Aorta (tissue), 5 donors: ENCODE measurements around the gene CCSER1. TPM values are rescaled to one million over a fixed set of nuclear protein-coding genes. Genes with fewer than 3 reads are reported as not detected.

Experiments used
- ATAC-seq: fragments of 200-7000 bp; cut with Tn5 transposase; one replicate; pipeline ENCODE4 v1.9.1; 2022; ENCODE audit warnings: moderate library complexity; ENCODE audit not compliant: low FRiP score
- DNase-seq, 2 donors: peaks; one replicate each; pipeline ENCODE4 v3.0.0-alpha.2; 2020
- H3K27ac ChIP-seq, 2 donors: one replicate each; pipeline ENCODE4 v1.5.1; 2013; ENCODE audit warnings: low read length in 2 of 2, mild to moderate bottlenecking in 2 of 2, moderate library complexity in 2 of 2, control low read depth in 1 of 2, inconsistent platforms in 1 of 2, low read depth in 1 of 2
- H3K27me3 ChIP-seq, 2 donors: one replicate each; pipeline ENCODE4 v1.6.1; 2013; ENCODE audit warnings: control low read depth in 1 of 2, low read length in 1 of 2, mild to moderate bottlenecking in 1 of 2, moderate library complexity in 1 of 2; ENCODE audit not compliant: insufficient read depth in 2 of 2, control insufficient read depth in 1 of 2
- H3K36me3 ChIP-seq, 2 donors: one replicate each; pipeline ENCODE4 v1.6.1; 2013; ENCODE audit warnings: control low read depth in 1 of 2, low read length in 1 of 2, mild to moderate bottlenecking in 1 of 2; ENCODE audit not compliant: insufficient read depth in 2 of 2, control insufficient read depth in 1 of 2
- H3K4me1 ChIP-seq, 2 donors: one replicate each; pipeline ENCODE4 v1.6.1; 2013; ENCODE audit warnings: low read length in 2 of 2, control low read depth in 1 of 2, mild to moderate bottlenecking in 1 of 2, moderate library complexity in 1 of 2; ENCODE audit not compliant: insufficient read depth in 2 of 2, control insufficient read depth in 1 of 2
- H3K4me3 ChIP-seq, 2 donors: one replicate each; pipeline ENCODE4 v1.5.1; 2013; ENCODE audit warnings: low read length in 2 of 2, control low read depth in 1 of 2, mild to moderate bottlenecking in 1 of 2
- H3K9me3 ChIP-seq: one replicate; pipeline ENCODE4 v1.6.1; 2013; ENCODE audit warnings: mild to moderate bottlenecking, low read length; ENCODE audit not compliant: control insufficient read depth
- WGBS, 2 donors: extraction: QIAGEN DNeasy Blood & Tissue Kit; methylation state at CpG; one replicate each; pipeline ENCODE4 v1.1.7; 2013; 5-methylcytosine and 5-hydroxymethylcytosine counted together
- intact Hi-C, 2 donors: fragments of 100-400 bp; cut with DNase I; formaldehyde crosslinking; loops; one replicate each; pipeline versions ENCODE4 v1.14.2 to v1.15.0; 2022
- polyA plus RNA-seq, 2 donors: library from polyadenylated mRNA; stranded (reverse); fragments of 200-250 nt; gene quantifications; one replicate each; pipeline ENCODE4 v1.2.3, GENCODE V29; 2013
- total RNA-seq, 2 donors: library from RNA; stranded (reverse); fragmentation: NEBNext Ultra II Directional; extraction: Animal tissue kit (Norgen Biotek cat#: 25700); gene quantifications; one replicate each; pipeline ENCODE4 v1.2.1, GENCODE V29; 2021
- donor health status: healthy with polysubstance abuse.
- donor health status: Bipolar disorder and iron deficiency.
- donor health status: DM: no; HTN: no; CAD: no.
- donor health status: DM: no; HTN: no; CAD: no.
- donor health status: DM: yes; HTN: yes; CAD: no.

The CCSER1 gene
- total and polyA plus RNA-seq, 4 donors = 2.0 to 9.5 (median 9.3) TPM; not detected in 1

DNA sequence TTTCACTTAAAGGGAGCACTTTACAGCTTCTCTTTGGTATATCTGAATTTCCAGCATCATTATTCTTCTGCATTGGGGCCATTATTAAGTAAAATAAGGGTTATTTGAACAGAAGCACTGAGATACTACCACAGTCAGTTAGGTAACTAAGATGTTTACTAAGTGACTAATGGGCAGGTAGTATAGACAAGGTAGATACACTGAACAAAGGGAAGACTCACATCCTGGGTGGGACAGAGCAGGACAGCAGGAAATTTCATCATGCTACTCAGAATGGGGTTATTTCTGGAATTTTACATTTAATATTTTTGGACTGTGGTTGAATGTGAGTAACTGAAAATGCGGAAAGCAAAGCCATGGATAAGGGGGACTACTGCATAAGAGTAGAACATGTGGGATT is 316.0 kb downstream of the CCSER1 start:
- DNase-seq = no peak
- Histone ChIP-seq H3K4me3 (no peak overlapping the region), H3K9me3 (no peaks in the 10 kb centered on the region), H3K36me3 (no peaks in the 10 kb centered on the region), H3K27me3 (no peaks in the 10 kb centered on the region), H3K27ac (no peak overlapping the region), H3K4me1 (no peaks in the 10 kb centered on the region)
- ATAC-seq = no peak
- intact Hi-C loops = no loop called here
- WGBS, 2 donors = 86 to 87% methylated on average over 1 of the region's 1 CpG

DNA sequence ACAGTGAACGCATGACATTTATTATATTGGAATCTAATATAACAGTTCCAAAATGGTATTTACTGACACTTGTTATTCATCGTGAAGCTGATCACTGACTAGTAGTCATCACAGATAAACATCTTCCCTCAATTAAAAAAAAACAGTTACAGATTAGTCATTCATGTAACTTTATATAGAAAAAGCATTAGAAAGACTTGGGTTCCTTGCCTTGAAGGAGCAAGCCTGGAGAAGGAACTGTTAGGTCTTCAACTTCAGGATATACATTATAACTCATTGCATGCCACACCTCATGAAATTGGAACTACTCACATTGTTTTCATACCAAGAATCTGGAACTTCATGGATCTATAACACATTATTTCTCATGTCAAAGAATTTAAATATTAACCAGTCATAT is 317.7 kb downstream of the CCSER1 start:
- no peak overlapping the region for H3K27ac ChIP-seq
- no peaks in the 10 kb centered on the region for H3K27me3 ChIP-seq
- no peaks in the 10 kb centered on the region for H3K4me1 ChIP-seq
- DNase-seq (no peak), ATAC-seq (no peak)
- no peaks in the 10 kb centered on the region for H3K36me3 ChIP-seq
- intact Hi-C loops = no loop called here
- H3K9me3 ChIP-seq = no peaks in the 10 kb centered on the region
- WGBS, 2 donors = 84 to 85% methylated on average over 2 of the region's 2 CpGs
- H3K4me3 ChIP-seq = no peak overlapping the region

DNA sequence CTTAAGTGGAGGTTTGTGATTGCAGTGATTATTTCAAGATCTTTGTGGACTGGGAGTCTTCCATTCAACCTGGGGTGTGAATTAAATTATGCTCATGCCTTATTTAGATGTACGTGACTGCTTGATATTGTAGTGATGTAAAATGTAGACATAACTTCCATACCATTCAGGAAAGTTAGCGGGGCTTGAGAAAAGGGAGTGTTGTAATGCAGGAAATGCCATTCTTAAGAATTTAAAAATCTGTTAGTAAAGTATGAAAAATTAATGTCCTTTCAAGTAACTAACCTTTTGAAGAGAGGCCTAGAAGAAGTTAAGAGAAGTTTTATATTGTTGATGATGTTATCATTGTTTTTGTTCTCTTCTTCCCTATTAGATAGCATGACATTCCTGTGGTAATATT is 318.2 kb downstream of the CCSER1 start:
- intact Hi-C loops = no loop called here
- 65 to 82% methylated on average over 2 of the region's 2 CpGs for WGBS, 2 donors
- ATAC-seq (no peak), DNase-seq (no peak)
- Histone ChIP-seq H3K4me1 (no peaks in the 10 kb centered on the region), H3K4me3 (no peak overlapping the region), H3K36me3 (no peaks in the 10 kb centered on the region), H3K9me3 (no peaks in the 10 kb centered on the region), H3K27ac (no peak overlapping the region), H3K27me3 (no peaks in the 10 kb centered on the region)

- WGBS, 2 donors = 93 to 96% methylated on average over 2 of the region's 2 CpGs
- no peak for ATAC-seq
- H3K36me3 ChIP-seq = no peaks in the 10 kb centered on the region
- no peaks in the 10 kb centered on the region for H3K9me3 ChIP-seq
- no peaks in the 10 kb centered on the region for H3K4me1 ChIP-seq
- H3K27ac ChIP-seq = no peak overlapping the region
- H3K27me3 ChIP-seq = no peaks in the 10 kb centered on the region
- no peak for DNase-seq
- intact Hi-C loops = no loop called here
- H3K4me3 ChIP-seq = no peak overlapping the region
These were observed 322.4 kb downstream of the CCSER1 start for GRCh38 chr4:90449626-90450025.

GRCh38 chr4:90456891-90457290 is 329.7 kb downstream of the CCSER1 start:
- intact Hi-C loops = no loop called here
- ATAC-seq = no peak
- 94 to 98% methylated on average over 11 of the region's 11 CpGs for WGBS, 2 donors

DNA sequence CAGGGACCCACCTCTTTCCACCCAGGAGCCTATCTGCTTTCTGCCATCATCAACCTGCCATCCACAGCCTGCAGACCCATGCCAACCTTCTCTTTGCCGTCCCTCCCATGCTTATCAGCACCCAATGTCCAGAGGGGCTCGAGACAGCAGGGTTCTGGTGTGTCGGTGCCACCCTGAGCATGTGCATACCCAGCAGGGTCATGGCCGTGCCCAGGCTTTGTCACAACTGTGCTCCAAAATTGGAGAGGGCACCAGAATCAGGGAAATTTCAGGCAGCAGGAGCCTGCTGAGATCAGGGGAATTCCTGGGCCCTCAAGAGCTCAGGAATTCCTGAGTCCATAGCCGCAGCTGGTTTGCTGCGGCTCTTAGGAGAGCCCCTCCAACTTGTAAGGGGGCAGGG is 330.6 kb downstream of the CCSER1 start:
- no peaks in the 10 kb centered on the region for H3K27me3 ChIP-seq
- intact Hi-C loops = no loop called here
- H3K9me3 ChIP-seq = no peaks in the 10 kb centered on the region
- 93 to 97% methylated on average over 6 of the region's 6 CpGs for WGBS, 2 donors
- DNase-seq = no peak
- no peak overlapping the region for H3K4me3 ChIP-seq
- no peaks in the 10 kb centered on the region for H3K36me3 ChIP-seq
- ATAC-seq = no peak
- H3K4me1 ChIP-seq = no peaks in the 10 kb centered on the region
- no peak overlapping the region for H3K27ac ChIP-seq

More at GRCh38 chr4:90456891-90457290, 329.7 kb downstream of the CCSER1 start:
- Histone ChIP-seq H3K4me3 (no peak overlapping the region), H3K4me1 (no peaks in the 10 kb centered on the region), H3K36me3 (no peaks in the 10 kb centered on the region), H3K27me3 (no peaks in the 10 kb centered on the region), H3K9me3 (no peaks in the 10 kb centered on the region), H3K27ac (no peak overlapping the region)
- DNase-seq = peak in 1 of 2 donors; percentile 72

GRCh38 chr4:90458576-90458975 is 331.4 kb downstream of the CCSER1 start:
- Histone ChIP-seq H3K36me3 (no peaks in the 10 kb centered on the region), H3K27me3 (no peaks in the 10 kb centered on the region), H3K4me1 (no peaks in the 10 kb centered on the region), H3K9me3 (no peaks in the 10 kb centered on the region), H3K4me3 (no peak overlapping the region), H3K27ac (no peak overlapping the region)
- 88 to 91% methylated on average over 3 of the region's 3 CpGs for WGBS, 2 donors
- DNase-seq (no peak), ATAC-seq (no peak)
- intact Hi-C loops = no loop called here

DNA sequence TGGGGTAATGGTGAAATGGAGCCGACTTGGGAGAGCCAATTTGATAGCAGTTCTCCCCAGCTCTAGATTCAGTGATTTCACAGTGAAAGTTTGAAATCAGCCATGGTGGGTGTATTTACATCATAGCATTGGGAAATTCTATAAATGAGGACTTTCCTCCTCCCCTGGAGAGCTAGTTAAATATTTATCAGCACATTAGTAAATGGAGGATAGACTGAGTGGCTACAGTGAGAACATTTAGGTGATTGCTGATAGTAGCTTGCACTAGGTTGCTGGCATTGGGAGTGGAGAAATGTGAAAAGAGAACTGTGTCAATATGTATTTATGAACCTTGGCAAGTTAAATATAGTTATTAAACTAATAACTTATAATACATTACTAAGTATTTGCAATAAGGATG is 347.3 kb downstream of the CCSER1 start:
- Histone ChIP-seq H3K36me3 (no peaks in the 10 kb centered on the region), H3K27ac (no peak overlapping the region), H3K27me3 (no peaks in the 10 kb centered on the region), H3K4me1 (no peaks in the 10 kb centered on the region), H3K9me3 (no peaks in the 10 kb centered on the region), H3K4me3 (no peak overlapping the region)
- ATAC-seq (no peak), DNase-seq (no peak)
- intact Hi-C loops = no loop called here
- WGBS, 2 donors = 17 to 39% methylated on average over 1 of the region's 1 CpG

- no peaks in the 10 kb centered on the region for H3K4me1 ChIP-seq
- 90 to 93% methylated on average over 6 of the region's 6 CpGs for WGBS, 2 donors
- no peak for ATAC-seq
- intact Hi-C loops = no loop called here
- no peaks in the 10 kb centered on the region for H3K27me3 ChIP-seq
- no peaks in the 10 kb centered on the region for H3K36me3 ChIP-seq
- H3K9me3 ChIP-seq = no peaks in the 10 kb centered on the region
- no peak overlapping the region for H3K4me3 ChIP-seq
- no peak overlapping the region for H3K27ac ChIP-seq
- DNase-seq = no peak
These were observed 348.8 kb downstream of the CCSER1 start for GRCh38 chr4:90476019-90476418.
